GF-D8 (cell line): Measurements from ENCODE around the gene CYP3A7.
"Not testable (repeated sequence)": the region's sequence is repeated elsewhere in the genome, so short reads cannot be mapped to it uniquely, and the experiment has no call there.

Source experiments
- DNase-seq: peaks from one replicate; lab custom pipeline; 2025; lab: John Stamatoyannopoulos, UW

Gene CYP3A7

DNA sequence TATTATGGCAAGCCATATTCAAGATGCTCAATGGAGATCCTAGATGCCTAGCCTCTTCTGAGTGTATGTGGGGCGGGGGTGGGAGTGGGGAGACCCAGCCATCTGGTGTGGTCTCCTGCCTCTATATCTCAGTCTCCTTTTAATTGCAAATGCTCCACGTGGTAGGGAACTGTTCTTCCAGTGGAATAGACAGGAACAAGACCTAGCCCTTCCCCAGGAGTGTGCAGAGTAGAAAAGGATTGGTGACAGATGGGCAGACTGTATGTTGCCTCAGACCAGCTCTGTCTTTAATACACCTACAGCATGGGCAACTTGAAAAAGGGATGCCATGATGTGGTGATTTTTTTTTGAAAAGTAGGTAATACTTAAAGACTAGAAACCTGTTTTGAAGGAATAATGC is 67.8 kb downstream of the CYP3A7 start:
- DNase-seq, result no peak

DNA sequence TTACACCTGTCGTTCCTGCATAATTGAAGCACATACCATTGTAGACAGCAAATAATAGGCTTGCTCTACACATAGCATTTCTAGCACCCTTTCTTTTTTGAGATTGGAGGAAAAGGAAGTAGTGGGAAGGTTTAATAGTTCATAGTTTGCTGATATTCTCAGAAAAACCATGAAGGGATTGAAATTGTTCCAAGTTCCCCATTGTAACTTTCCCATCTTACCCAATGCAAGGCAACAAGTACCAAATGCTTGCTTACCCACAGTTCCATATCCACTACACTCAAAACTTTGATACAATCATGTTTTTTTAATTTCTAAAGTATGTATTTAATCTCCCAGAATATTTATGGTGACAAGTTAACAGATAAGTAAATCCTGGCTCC is 69.0 kb downstream of the CYP3A7 start:
- DNase-seq, result peak; percentile 81

DNA sequence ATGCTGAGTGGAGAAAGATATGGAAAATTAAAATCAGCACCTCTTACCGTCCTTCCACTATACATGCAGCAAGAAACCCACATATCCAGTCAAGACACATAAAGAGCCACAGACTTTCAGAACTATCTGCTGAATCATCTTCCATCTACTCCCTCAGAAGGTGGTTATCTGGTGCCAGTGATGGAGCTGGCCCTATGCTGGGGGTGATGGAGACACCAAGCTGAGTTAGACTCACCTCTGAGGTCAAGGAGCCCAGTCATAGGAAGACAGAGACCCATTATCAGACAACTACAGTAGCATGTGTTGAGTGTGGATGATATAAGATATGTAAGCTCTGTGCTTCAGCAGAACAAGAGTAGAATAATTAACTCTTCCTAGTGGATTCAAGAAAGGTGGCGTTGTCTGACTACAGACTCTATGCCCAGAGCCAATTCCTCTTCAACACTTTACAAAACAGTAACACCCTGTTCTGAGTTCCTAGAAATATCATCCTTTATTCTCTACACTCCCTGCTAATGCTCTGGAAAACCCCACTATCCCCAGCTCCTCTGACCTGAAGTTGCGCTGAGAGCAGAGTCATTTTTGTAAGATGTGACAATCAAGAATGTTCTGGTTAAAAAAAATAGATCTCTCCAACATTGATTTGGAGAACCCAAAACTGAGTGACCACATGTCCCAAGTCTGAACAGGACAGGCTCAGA is 69.5 kb downstream of the CYP3A7 start:
- DNase-seq, result no peak

DNA sequence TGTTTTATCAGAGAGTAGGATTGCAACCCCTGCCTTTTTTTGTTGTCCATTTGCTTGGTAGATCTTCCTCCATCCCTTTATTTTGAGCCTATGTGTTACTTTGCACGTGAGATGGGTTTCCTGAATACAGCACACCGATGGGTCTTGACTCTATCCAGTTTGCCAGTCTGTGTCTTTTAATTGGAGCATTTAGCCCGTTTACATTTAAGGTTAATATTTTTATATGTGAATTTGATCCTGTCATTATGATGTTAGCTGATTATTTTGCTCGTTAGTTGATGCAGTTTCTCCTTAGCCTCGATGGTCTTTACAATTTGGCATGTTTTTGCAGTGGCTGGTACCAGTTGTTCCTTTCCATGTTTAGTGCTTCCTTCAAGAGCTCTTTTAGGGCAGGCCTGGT is 77.1 kb downstream of the CYP3A7 start:
- not testable (repeated sequence) for DNase-seq
